Omental fat pad (tissue), 4 donors: ENCODE results near the gene IFNG-AS1. TPM values are rescaled to one million over a fixed set of nuclear protein-coding genes. Genes with fewer than 3 reads are reported as not detected.

Experiments used
- ATAC-seq: fragments of 150-250 bp; one replicate; pipeline ENCODE4 v1.9.1; 2016; ENCODE audit warnings: mild to moderate bottlenecking, moderate library complexity; ENCODE audit not compliant: low FRiP score
- DNase-seq: peaks from one replicate; pipeline ENCODE4 v3.0.0-alpha.2; 2019; ENCODE audit warnings: low spot score
- total RNA-seq, 4 donors: library from RNA; depleted of rRNA; stranded (reverse); fragments of >200 nt; gene quantifications; one replicate each; pipeline ENCODE4 v1.1.0, GENCODE V29; 2016
- TF ChIP-seq, protein P1 (sequence below), 3 donors: fragments of 450-650 bp; IDR thresholded peaks; one replicate each; pipeline ENCODE4 v1.5.1; 2016 to 2017; ENCODE audit warnings: antibody characterized with exemption in 3 of 3, mild to moderate bottlenecking in 3 of 3, moderate library complexity in 2 of 3

Gene IFNG-AS1
- total RNA-seq, 4 donors from 2014 or later = 0.28 to 0.94 TPM; not detected in 2

DNA sequence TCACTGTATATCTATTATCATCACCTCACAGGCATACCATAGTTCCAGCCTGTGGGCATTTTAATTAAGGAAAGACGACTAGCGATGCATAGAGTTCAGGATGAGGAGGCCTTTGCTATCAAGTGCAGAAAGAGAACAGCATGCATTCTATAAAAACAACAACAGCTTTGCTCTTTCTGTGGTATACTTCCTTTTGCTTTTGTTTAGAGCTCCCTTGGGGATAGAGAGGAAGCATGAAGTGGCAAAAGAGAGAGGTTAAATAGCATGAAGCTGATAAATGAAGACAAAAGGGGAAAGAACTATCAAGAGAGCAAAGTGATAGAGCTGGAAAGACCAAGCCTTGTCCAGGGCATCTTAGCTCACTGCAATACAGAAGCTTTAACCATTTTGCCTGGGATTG is 23.5 kb downstream of the IFNG-AS1 start:
- DNase-seq (no peak), ATAC-seq (no peak)
- TF ChIP-seq, protein P1, sequence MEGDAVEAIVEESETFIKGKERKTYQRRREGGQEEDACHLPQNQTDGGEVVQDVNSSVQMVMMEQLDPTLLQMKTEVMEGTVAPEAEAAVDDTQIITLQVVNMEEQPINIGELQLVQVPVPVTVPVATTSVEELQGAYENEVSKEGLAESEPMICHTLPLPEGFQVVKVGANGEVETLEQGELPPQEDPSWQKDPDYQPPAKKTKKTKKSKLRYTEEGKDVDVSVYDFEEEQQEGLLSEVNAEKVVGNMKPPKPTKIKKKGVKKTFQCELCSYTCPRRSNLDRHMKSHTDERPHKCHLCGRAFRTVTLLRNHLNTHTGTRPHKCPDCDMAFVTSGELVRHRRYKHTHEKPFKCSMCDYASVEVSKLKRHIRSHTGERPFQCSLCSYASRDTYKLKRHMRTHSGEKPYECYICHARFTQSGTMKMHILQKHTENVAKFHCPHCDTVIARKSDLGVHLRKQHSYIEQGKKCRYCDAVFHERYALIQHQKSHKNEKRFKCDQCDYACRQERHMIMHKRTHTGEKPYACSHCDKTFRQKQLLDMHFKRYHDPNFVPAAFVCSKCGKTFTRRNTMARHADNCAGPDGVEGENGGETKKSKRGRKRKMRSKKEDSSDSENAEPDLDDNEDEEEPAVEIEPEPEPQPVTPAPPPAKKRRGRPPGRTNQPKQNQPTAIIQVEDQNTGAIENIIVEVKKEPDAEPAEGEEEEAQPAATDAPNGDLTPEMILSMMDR (IDR thresholded peaks at IDR 0.05) = no peak

DNA sequence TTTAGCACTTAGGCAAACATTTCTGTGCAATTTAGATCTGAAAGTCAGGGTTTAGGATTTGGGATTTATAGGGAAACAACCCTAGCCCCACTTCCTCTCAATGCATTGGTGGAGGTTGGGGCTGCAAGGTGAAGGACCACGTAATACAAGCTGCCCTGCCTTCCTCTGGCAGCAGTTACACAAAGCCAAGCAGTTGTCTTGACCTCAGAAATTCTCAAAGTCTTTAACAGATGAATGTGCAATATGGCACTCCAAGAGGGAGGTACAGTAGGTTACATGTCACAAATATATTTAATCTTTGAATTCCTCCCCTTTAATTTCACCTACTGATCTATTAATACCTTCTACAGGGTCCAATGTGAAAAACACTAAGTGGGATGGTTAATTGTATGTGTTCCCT is 23.9 kb downstream of the IFNG-AS1 start:
- no peak for ATAC-seq
- DNase-seq = no peak
- TF ChIP-seq, protein P1 (IDR thresholded peaks at IDR 0.05) = no peak

DNA sequence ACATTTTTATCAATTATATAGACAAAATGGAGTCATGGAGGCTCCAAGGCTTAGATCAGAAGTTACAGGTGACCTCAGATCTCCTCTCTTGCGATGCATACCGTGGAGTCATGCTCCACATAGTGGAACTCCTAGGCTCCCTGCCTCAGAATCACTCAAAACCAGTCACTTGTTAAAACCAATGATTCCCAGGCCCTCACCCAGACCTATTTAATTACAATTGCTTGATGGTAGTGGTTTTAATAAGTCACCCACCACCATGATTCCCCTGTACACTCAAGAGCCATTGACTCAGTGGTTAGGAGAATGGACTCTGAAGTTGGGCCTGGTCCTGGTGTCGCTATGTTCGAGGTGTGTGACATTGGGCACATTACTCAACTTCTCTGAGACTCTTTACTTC is 26.9 kb downstream of the IFNG-AS1 start:
- ATAC-seq (no peak), DNase-seq (no peak)
- TF ChIP-seq, protein P1 (IDR thresholded peaks at IDR 0.05) = no peak

DNA sequence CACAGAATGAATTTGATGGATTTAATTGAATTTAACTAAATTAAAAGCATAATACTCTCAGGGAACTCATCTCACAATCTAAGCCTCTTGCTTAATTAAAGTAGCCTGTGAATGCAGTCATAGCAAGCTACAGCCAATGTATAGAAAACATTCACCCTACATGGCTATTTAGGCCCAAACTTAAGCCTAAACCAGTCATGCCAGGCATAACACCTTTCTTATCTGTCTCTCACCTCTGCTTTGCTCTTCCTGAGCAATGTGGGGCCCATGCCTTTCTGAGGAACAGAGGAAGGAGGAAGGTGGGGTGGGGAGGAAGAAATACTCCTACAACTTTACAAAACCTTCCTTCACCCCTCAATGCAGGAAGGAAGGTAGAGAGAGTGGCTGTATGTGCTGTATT is 29.1 kb downstream of the IFNG-AS1 start:
- no peak for DNase-seq
- no peak for ATAC-seq
- TF ChIP-seq, protein P1 (IDR thresholded peaks at IDR 0.05) = no peak

DNA sequence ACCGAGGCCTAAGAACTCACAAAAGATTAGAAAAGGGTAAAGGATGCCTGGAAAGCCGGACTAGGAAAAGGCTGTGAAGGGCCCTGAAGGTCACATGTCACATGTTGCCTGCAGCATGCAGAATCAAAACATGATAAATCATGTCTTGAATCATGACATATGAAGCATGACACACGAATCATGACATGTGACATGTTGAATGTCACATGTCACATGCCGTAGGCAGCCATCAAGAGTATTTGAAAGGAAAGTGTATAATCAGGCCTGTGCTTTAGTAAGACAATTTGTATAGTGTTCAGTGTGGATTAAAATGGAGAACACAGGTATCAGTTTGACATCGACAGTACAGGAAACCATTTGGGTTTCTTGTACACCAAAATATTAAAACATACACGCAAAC is 30.8 kb downstream of the IFNG-AS1 start:
- TF ChIP-seq, protein P1 (IDR thresholded peaks at IDR 0.05) = no peak
- ATAC-seq (no peak), DNase-seq (no peak)

DNA sequence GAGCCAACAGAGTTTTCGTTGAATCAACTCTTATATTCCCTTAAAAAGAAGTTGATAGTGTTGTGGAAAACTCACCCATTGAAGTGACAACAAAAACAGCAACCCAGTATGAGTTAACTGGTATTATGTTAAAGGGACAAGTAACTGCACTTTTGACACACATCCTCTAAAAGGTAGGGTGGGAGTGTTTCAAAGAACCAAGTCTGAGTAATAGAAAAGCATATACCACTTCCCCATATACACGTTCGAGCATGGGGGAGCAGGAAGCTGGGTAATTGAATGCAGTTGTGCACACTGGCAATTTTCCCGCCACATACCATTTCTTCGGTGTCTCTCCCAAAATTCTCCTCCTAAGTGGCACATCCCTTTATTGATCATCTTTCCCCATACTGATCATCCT is 31.5 kb downstream of the IFNG-AS1 start:
- no peak for ATAC-seq
- TF ChIP-seq, protein P1 (IDR thresholded peaks at IDR 0.05) = no peak
- no peak for DNase-seq

DNA sequence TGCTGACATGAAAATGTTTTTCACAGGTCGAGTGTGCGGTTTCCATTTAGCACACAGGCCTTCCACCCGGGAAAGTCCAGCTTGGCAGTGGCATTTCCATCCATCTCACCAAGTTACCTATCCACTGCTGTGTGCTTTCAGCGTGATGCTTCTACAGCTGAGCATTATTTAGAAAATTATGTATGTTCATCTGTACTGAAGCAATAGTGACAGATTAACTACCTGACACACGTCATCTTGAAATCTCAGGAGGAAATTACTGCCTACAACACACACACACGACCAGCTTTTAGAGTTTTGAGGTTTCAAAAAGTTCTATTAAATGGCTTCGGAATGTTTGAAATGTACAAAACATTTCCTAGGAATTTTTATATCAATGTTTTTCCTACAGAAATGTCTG is 39.4 kb downstream of the IFNG-AS1 start:
- ATAC-seq = no peak
- no peak for DNase-seq
- TF ChIP-seq, protein P1 (IDR thresholded peaks at IDR 0.05) = no peak
